Type B pancreatic cell (in vitro differentiated cells): Measurements from ENCODE around the gene NDUFAF8. TPM values are rescaled to one million over a fixed set of nuclear protein-coding genes. Genes with fewer than 3 reads are reported as not detected.

Experiments used
- DNase-seq: peaks from one replicate; pipeline ENCODE4 v3.0.0; 2021; ENCODE audit warnings: mixed read lengths; ENCODE audit not compliant: unreplicated experiment; ENCODE audit errors: extremely low spot score
- H3K27ac Mint-ChIP-seq: 2 replicates; pipeline ENCODE4 v1.8.0; 2021; ENCODE audit warnings: mild to moderate bottlenecking, mixed read lengths
- H3K27me3 Mint-ChIP-seq: 2 replicates; pipeline ENCODE4 v1.8.0; 2021; ENCODE audit warnings: mixed read lengths
- H3K36me3 Mint-ChIP-seq: 2 replicates; pipeline ENCODE4 v1.8.0; 2021; ENCODE audit warnings: mixed read lengths
- H3K4me1 Mint-ChIP-seq: one replicate; pipeline ENCODE4 v1.8.0; 2021; ENCODE audit warnings: mixed read lengths; ENCODE audit not compliant: unreplicated experiment
- H3K4me3 Mint-ChIP-seq: 2 replicates; pipeline ENCODE4 v1.8.0; 2021; ENCODE audit warnings: mild to moderate bottlenecking, mixed read lengths
- H3K9me3 Mint-ChIP-seq: 2 replicates; pipeline ENCODE4 v1.8.0; 2021; ENCODE audit warnings: mixed read lengths
- total RNA-seq: library from RNA; stranded (reverse); gene quantifications from 2 replicates; pipeline ENCODE4 v1.2.1, GENCODE V29; 2021; ENCODE audit warnings: low replicate concordance
- TF ChIP-seq, protein P1 (sequence below): fragments of 200-600 bp; sonication (generic); conservative IDR thresholded peaks from 2 replicates; pipeline ENCODE4 v1.5.0; 2021; ENCODE audit warnings: antibody characterized with exemption, mild to moderate bottlenecking

NDUFAF8 gene
- total RNA-seq, 1 donor from 2014 or later, result 56.9 TPM

DNA sequence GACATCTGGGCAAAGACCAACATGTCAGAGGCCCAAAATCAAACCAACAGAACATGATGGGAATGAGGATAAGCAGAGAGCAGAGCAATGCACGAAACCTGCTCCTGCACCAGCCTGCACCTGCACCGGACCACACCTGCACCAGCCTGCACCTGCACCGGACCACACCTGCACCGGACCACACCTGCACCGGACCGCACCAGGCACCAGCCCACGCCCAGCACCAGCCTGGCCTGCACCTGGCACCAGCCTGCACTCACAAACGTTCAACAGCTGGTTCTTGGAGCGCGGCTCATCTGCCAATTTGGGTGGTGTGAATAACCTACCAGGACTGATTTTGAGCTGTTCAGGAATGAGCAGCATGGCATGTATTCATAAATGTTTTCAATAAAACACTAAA is 34.5 kb upstream of the NDUFAF8 start:
- no peaks in the 10 kb centered on the region for H3K4me1 Mint-ChIP-seq
- no peak overlapping the region for H3K4me3 Mint-ChIP-seq
- TF ChIP-seq, protein P1, sequence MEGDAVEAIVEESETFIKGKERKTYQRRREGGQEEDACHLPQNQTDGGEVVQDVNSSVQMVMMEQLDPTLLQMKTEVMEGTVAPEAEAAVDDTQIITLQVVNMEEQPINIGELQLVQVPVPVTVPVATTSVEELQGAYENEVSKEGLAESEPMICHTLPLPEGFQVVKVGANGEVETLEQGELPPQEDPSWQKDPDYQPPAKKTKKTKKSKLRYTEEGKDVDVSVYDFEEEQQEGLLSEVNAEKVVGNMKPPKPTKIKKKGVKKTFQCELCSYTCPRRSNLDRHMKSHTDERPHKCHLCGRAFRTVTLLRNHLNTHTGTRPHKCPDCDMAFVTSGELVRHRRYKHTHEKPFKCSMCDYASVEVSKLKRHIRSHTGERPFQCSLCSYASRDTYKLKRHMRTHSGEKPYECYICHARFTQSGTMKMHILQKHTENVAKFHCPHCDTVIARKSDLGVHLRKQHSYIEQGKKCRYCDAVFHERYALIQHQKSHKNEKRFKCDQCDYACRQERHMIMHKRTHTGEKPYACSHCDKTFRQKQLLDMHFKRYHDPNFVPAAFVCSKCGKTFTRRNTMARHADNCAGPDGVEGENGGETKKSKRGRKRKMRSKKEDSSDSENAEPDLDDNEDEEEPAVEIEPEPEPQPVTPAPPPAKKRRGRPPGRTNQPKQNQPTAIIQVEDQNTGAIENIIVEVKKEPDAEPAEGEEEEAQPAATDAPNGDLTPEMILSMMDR, result no peak
- H3K9me3 Mint-ChIP-seq, result no peaks in the 10 kb centered on the region
- no peaks in the 10 kb centered on the region for H3K36me3 Mint-ChIP-seq
- H3K27ac Mint-ChIP-seq, result no peak overlapping the region
- no peaks in the 10 kb centered on the region for H3K27me3 Mint-ChIP-seq
- DNase-seq, result no peak

DNA sequence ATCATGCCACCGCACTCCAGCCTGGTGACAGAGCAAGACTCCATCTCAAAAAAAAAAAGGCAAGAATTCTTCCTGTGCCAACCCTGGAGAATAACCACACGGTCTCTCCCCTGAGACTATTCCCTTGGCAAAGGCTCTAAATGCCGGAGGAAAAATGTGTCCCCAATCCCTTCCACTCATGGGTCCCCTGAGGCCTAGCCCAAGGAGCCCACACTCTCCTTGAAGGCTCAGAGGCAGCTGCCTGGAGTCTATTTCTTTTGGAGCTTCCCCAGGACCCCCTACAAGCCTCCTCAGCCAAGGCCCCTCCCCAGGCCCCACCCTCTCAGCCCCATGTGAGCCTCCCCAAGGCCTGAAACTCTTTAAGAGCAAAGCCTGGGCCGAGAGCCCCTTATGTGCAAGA is 33.0 kb upstream of the NDUFAF8 start:
- Mint-ChIP-seq H3K27ac (no peak overlapping the region), H3K9me3 (no peaks in the 10 kb centered on the region), H3K4me1 (no peaks in the 10 kb centered on the region), H3K27me3 (no peaks in the 10 kb centered on the region), H3K36me3 (no peaks in the 10 kb centered on the region), H3K4me3 (no peak overlapping the region)
- TF ChIP-seq, protein P1, result no peak
- no peak for DNase-seq

DNA sequence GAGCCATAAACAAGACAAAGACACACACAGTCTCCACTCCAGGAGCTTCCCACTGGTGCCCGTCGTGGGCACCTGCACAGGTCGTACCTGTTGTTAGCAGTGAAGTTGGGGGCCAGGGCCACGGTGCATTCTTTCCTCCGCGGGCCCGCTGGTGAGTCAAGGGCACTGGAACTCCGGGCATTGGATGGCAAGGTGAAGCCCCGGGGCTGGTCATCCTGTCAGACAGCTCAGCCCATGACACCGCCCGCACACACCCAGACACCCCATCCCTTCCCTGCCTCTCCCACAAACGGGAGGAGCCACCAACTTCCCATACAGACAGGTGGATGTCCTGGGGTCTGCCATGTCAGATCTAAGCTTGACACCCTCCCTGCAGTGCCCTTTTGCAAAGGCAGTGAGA is 32.5 kb upstream of the NDUFAF8 start:
- DNase-seq, result no peak
- no peak overlapping the region for H3K27ac Mint-ChIP-seq
- H3K36me3 Mint-ChIP-seq, result no peaks in the 10 kb centered on the region
- TF ChIP-seq, protein P1, result no peak
- H3K4me3 Mint-ChIP-seq, result no peak overlapping the region
- H3K9me3 Mint-ChIP-seq, result no peaks in the 10 kb centered on the region
- H3K4me1 Mint-ChIP-seq, result no peaks in the 10 kb centered on the region
- H3K27me3 Mint-ChIP-seq, result no peaks in the 10 kb centered on the region

DNA sequence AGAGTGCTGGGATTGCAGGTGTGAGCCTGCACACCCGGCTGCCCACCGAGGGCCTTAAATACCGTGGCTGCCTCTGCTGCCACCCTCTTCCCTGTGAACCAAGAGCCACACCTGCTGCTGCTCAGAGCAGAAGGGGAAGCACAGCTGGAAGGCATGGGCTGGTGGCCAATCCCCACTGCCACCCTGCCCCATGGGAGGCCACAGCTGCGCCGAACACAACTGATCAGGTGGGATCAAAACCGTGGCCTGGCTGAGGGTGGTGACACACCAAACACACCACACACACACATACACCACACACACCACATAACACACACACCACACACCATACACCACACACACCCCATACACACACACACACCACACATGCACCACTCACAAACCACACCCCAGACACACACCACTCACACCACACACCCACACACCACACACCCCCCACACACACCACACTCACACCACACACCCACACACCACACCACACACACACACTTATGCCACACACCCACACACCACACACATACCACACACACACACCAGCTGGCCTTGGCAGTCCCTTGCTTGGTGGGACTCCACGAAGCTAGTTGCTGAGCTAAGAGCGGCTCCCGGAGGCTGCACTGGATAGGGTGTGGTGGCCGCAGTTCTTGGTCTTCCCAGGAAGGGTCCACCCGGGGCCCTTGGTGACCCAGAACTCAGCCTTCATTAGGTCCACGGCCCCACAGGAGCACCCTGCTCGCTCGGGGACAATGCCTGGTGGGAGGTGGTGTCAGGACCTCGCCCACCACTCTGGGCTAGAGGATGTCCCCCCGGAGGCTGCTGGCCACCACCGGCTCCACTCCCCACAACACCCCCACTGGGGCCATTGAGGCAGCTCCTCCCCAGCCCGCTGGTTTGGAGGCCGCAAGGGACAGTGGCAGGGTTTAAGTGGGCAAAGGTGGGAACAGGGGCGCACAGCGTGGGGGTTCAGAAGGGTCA is 31.2 kb upstream of the NDUFAF8 start:
- H3K9me3 Mint-ChIP-seq, result no peaks in the 10 kb centered on the region
- H3K27ac Mint-ChIP-seq, result no peak overlapping the region
- H3K4me1 Mint-ChIP-seq, result no peaks in the 10 kb centered on the region
- no peaks in the 10 kb centered on the region for H3K27me3 Mint-ChIP-seq
- no peak overlapping the region for H3K4me3 Mint-ChIP-seq
- no peaks in the 10 kb centered on the region for H3K36me3 Mint-ChIP-seq
- TF ChIP-seq, protein P1, result no peak
- no peak for DNase-seq

DNA sequence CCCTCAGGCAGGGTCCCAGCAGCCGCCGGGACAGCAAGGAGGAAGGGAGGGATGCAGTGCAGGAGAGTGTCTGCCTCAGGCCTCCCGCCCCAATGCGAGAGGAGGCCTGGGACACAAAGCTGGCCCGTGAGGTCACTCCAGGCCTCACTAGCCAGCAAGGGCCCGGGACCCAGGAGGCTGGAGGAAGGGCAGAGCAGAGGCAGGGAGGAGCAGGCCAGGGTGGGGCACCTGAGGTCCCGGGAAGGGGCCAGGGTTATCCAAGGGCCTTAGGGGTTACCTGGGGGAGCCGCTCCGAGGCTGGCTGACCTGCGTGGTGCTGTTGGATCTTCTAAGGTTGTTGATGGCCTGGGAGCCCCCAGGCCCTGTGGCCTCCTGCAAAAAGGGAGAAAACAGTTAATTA is 30.5 kb upstream of the NDUFAF8 start:
- Mint-ChIP-seq H3K9me3 (no peaks in the 10 kb centered on the region), H3K4me3 (no peak overlapping the region), H3K4me1 (no peaks in the 10 kb centered on the region), H3K27me3 (no peaks in the 10 kb centered on the region), H3K36me3 (no peaks in the 10 kb centered on the region), H3K27ac (no peak overlapping the region)
- TF ChIP-seq, protein P1, result no peak
- DNase-seq, result no peak
